D341Med (cell line): ENCODE data around the gene TECTA.

Source experiments
- DNase-seq: peaks from one replicate; pipeline ENCODE4 v3.0.0; 2012; ENCODE audit warnings: low spot score

Gene TECTA

DNA sequence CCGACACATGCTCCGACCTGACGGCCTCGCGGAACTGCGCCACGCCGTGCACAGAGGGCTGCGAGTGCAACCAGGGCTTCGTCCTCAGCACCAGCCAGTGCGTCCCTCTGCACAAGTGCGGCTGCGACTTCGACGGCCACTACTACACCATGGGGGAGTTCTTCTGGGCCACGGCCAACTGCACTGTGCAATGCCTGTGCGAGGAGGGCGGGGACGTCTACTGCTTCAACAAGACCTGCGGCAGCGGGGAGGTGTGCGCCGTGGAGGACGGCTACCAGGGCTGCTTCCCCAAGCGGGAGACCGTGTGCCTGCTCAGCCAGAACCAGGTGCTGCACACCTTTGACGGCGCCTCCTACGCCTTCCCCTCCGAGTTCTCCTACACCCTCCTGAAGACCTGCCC, 26.8 kb downstream of the TECTA start:
- DNase-seq = no peak

DNA sequence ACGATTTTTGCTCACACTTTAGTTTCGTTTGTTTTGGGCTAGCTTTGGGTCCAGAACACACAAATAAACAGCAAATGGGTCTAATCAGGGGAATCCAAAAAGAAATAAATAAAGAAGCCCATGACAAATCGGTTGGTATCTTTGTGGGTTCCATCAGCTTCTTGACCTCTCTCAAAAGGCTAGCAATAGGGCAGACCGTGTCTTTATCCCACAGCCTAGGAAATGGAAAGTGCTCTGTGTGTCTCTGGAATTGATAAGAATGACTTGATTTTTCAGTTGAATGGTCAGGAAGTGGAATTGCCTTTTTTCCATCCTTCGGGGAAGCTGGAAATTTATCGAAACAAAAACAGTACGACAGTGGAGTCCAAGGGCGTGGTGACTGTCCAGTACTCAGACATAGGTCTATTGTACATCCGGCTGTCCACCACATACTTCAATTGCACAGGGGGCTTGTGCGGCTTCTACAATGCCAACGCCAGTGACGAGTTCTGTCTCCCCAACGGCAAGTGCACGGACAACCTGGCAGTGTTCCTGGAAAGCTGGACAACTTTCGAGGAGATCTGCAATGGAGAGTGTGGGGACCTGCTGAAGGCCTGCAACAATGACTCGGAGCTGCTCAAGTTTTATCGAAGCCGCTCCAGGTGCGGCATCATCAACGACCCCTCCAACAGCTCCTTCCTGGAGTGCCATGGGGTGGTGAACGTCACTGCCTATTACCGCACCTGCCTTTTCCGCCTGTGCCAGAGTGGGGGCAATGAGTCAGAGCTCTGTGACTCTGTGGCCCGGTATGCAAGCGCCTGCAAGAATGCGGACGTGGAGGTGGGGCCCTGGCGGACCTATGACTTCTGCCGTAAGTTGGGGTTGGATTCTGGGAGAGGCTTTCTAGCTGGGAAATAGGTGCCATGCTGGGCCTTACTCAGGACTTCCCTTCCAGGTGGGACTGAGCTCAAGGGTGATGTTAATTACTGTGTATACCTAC, 28.6 kb downstream of the TECTA start:
- DNase-seq = no peak

DNA sequence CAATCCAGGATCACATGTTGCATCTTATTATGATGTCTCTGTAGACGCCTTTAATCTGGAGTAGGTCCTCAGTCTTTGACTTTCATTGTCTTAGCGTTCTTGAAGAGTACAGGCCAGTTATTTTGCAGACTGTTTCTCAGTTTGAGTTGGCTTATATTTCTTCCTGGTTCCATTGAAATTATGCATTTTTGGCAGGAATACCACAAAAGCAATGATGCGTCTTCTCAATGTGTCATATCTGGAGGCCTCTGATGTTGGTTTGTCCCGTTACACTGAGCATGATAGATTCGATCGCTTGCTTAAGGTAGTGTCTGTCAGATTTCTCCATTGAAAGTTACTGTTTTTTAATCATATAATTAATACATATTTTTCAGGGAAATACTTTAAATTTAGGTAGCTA, 30.6 kb downstream of the TECTA start:
- DNase-seq = no peak

GRCh38 chr11:121132211-121132976, 31.4 kb downstream of the TECTA start:
- no peak for DNase-seq

DNA sequence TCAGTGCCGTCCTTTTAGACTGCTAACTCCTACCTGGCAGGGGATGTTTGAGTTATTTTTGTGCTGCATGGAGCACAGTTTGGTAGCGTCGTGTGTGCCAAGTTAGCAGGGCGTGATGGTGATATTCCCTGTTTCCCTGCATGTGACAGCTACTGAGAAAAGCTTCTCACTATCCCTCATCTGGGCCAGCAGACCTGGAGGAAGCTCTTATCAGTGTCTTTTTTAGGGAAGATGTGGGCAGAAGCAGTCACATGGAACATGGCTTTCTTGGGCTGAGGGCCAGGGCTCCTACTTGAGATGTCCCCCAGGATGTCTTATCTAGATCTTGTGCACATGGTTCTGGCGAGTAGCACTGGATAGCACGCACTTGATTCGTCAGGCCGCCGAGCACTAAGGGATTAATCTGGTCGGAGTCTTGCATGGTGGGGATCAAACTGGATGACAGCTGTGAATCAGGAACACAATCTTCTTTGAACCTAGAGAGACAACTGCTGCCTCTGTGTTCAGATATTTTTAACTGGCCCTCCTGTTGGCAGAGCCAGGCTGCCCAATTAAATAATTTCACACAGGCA, 33.8 kb downstream of the TECTA start:
- no peak for DNase-seq

GRCh38 chr11:121137005-121137404, 36.0 kb downstream of the TECTA start:
- DNase-seq = no peak

- DNase-seq = no peak
Measured at GRCh38 chr11:121138259-121138658, 37.2 kb downstream of the TECTA start.

- DNase-seq = no peak
Measured at GRCh38 chr11:121140369-121140768, 39.3 kb downstream of the TECTA start.

- no peak for DNase-seq
Measured at GRCh38 chr11:121141066-121141465, 40.0 kb downstream of the TECTA start.

DNA sequence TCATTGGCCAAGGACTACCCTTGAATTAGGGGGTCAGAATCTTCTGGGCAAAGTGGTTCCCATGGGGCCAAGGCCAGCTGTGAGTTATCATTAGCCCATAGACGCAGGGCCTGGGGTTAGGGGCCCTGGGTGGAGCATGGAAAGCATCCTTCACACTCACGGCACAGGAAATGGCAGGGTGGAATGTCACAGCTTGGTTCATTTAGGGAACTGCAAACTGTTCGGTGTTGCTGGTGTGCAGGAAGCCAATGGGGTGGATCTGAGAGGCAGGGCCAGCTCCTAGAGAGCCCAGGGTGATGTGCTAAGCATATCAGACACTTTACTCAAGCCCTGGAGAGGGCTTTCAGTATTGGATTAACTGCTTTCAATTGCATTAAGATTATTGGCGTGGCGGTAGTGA, 42.9 kb downstream of the TECTA start:
- no peak for DNase-seq

- DNase-seq = no peak
Measured at GRCh38 chr11:121144723-121145122, 43.7 kb downstream of the TECTA start.

DNA sequence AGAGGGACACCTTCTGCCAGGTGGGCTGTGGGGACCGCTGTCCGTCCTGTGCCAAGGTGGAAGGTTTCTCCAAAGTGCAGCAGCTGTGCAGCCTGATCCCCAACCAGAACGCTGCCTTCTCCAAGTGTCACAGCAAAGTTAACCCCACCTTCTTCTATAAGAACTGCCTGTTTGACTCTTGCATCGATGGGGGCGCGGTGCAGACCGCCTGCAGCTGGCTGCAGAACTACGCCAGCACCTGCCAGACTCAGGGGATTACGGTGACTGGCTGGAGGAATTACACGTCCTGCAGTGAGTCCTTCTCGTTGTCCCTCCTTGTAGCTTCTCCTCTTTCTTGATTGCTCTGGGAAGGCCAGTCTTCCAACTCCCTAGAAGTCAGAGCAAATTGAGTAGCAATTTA, 44.8 kb downstream of the TECTA start:
- no peak for DNase-seq

- no peak for DNase-seq
Measured at GRCh38 chr11:121149116-121149515, 48.1 kb downstream of the TECTA start.

- no peak for DNase-seq
Measured at GRCh38 chr11:121151207-121151688, 50.2 kb downstream of the TECTA start.

- DNase-seq = no peak
Measured at GRCh38 chr11:121152764-121153163, 51.7 kb downstream of the TECTA start.

GRCh38 chr11:121153472-121153871, 52.4 kb downstream of the TECTA start:
- DNase-seq = no peak

DNA sequence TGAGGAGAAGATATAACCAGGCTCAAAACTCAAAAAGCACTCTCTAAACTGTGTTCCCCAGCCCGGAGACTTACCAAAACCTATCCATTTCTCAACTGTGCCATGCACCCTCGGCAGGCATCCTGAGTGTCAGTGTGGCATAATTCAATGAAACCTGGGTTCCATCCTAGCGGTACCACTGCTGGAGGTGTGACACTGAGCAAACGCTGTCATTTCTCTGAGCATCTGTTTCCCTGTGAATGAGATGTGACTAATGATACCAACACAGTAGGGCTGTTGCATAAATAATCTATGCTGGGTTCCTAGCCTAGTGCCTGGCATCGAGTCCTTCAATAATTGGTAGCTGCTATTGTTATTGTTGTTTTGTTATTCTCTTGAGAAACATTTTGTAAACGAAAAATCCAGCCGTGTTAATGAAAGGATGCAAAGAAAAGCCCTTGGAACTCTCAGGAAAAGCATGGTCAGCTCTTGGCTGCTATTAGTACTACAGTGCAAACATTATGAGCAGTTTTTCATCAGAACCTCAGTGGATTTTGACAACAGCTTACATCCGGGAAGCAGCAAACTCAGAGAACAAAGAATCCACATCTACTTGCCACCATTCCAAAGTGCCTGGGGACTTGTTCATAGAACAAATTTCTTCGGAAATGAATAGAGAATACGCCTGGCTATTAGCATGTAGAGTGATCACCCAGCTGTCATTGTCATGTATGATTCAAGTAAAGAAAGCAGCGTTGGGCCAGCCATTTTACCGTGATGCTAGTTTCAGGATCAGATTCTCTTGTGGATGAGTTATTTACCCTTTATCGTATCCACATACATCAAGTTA, 53.7 kb downstream of the TECTA start:
- DNase-seq = no peak

- DNase-seq = no peak
Measured at GRCh38 chr11:121157756-121158155, 56.7 kb downstream of the TECTA start.

GRCh38 chr11:121159741-121160140, 58.7 kb downstream of the TECTA start:
- DNase-seq = no peak

GRCh38 chr11:121161349-121161917, 60.4 kb downstream of the TECTA start:
- no peak for DNase-seq

DNA sequence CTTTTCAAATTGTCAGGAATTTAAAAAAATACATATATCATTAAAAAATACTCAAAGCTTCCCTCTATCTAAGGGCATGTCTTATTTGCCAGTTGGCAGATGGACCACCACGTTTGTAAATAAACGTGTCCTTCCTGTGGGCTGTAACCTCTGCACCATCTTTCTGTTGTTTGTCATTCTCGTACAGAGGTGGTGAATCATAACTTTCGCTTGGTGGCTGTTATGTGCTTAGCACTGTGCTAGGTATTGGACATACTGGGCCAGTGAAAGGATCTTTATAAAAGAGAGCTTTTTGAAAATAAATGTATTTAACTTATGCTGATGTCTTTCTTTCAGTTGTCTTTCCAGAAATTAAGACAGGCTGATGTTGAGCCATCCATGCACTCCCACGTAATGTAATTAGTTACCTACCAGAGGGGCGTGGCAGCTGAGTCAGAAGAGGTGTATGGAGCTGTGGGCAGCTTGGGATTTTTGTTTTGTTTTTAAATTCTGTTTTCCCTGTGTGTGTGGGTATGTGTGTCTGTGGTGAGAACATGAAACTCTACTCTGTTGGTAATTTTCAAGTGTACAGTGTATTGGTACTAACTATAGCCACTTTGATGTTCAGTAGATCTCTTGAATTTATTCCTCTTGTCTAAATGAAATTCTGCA, 62.7 kb downstream of the TECTA start:
- no peak for DNase-seq
